Panc1 (cell line): ENCODE results near the gene EID2. TPM values are rescaled to one million over a fixed set of nuclear protein-coding genes. Genes with fewer than 3 reads are reported as not detected.

Experiments
- ATAC-seq: fragments of 200-7000 bp; cut with Tn5 transposase; 2 replicates; pipeline ENCODE4 v1.9.1; 2020; ENCODE audit warnings: mild to moderate bottlenecking, moderate library complexity
- BruUV-seq: library from RNA; stranded (reverse); fragments of 400-500 nt; replicated peaks from 2 replicates; lab custom pipeline; 2021; lab: Mats Ljungman, UMichigan
- CTCF ChIA-PET: fragments of 300-600 bp; sonication (Branson Sonifier 250); formaldehyde crosslinking; loops from one replicate; lab custom pipeline; 2022; ENCODE audit warnings: antibody characterized with exemption; lab: Charles Lee
- POLR2A ChIA-PET: fragments of 300-600 bp; sonication (Branson Sonifier 250); formaldehyde crosslinking; loops from one replicate; lab custom pipeline; 2022; ENCODE audit warnings: antibody characterized with exemption; lab: Charles Lee
- DNase-seq: peaks from one replicate; pipeline ENCODE4 v3.0.0-alpha.2; 2010; ENCODE audit warnings: low read depth, low spot score
- H3K27ac ChIP-seq: 2 replicates; pipeline ENCODE4 v1.5.1; 2011; ENCODE audit warnings: mild to moderate bottlenecking, low read length, inconsistent platforms
- H3K27me3 ChIP-seq: fragments of 200-500 bp; sonication (Bioruptor generic); 2 replicates; pipeline ENCODE4 v1.6.0; 2014; ENCODE audit warnings: low read length, inconsistent platforms; ENCODE audit not compliant: control insufficient read depth, insufficient read depth
- H3K36me3 ChIP-seq: fragments of 200-500 bp; sonication (Bioruptor generic); 2 replicates; pipeline ENCODE4 v1.5.1; 2014; ENCODE audit warnings: inconsistent platforms, mild to moderate bottlenecking, low read length, moderate library complexity; ENCODE audit not compliant: control insufficient read depth, insufficient read depth
- H3K4me1 ChIP-seq: 2 replicates; pipeline ENCODE4 v1.5.1; 2011; ENCODE audit warnings: inconsistent platforms, mild to moderate bottlenecking, low read length, moderate library complexity; ENCODE audit not compliant: control insufficient read depth, insufficient read depth
- H3K4me3 ChIP-seq, 2 experiments: 2 replicates each; pipeline ENCODE4 v1.5.1; 2011 to 2012; ENCODE audit warnings: low read depth in 2 of 2, low read length in 2 of 2, mild to moderate bottlenecking in 2 of 2, inconsistent platforms in 1 of 2, moderate library complexity in 1 of 2
- H3K9me3 ChIP-seq: fragments of 200-500 bp; sonication (Bioruptor generic); 2 replicates; pipeline ENCODE4 v1.5.1; 2014; ENCODE audit warnings: low read depth, mild to moderate bottlenecking, inconsistent platforms, low read length, moderate library complexity; ENCODE audit not compliant: control insufficient read depth, insufficient read depth
- POLR2AphosphoS5 ChIP-seq: IDR thresholded peaks from 2 replicates; pipeline ENCODE4 v1.6.1; 2012; ENCODE audit warnings: mild to moderate bottlenecking, low read depth, low read length, moderate library complexity
- SIN3A ChIP-seq: IDR thresholded peaks from 2 replicates; pipeline ENCODE4 v1.6.1; 2012; ENCODE audit warnings: low read depth, mild to moderate bottlenecking, low read length, moderate library complexity, borderline replicate concordance; ENCODE audit not compliant: insufficient read depth
- TCF7L2 ChIP-seq: IDR thresholded peaks from 2 replicates; pipeline ENCODE4 v1.6.1; 2011; ENCODE audit warnings: mild to moderate bottlenecking, low read depth, low read length, inconsistent platforms
- in situ Hi-C: cut with HindIII; loops from 2 replicates; pipeline ENCODE4 v1.10.0; 2016; ENCODE audit warnings: low sequenced_read_pairs, low pct_unique_long_range_greater_than_20kb
- intact Hi-C: fragments of 100-400 bp; cut with micrococcal nuclease; formaldehyde crosslinking; loops from one replicate; pipeline ENCODE4 v1.10.0; 2022; ENCODE audit not compliant: unreplicated experiment
- total RNA-seq: library from RNA; stranded (reverse); gene quantifications from one replicate; pipeline ENCODE4 v1.2.1, GENCODE V29; 2021; ENCODE audit not compliant: unreplicated experiment
- TF ChIP-seq, protein P1 (sequence below), 2 experiments: IDR thresholded peaks; 2 replicates each; pipeline ENCODE4 v1.6.1; 2011 to 2012; ENCODE audit warnings: low read depth in 2 of 2, control low read depth in 1 of 2, low read length in 1 of 2, mild to moderate bottlenecking in 1 of 2, moderate library complexity in 1 of 2; ENCODE audit not compliant: insufficient read depth in 1 of 2
- TF ChIP-seq, protein P2 (sequence below): fragments of 450-650 bp; IDR thresholded peaks from 2 replicates; pipeline ENCODE4 v1.5.1; 2017; ENCODE audit warnings: mild to moderate bottlenecking

EID2 gene
- total RNA-seq, 1 experiment from 2014 or later = 163 TPM

DNA sequence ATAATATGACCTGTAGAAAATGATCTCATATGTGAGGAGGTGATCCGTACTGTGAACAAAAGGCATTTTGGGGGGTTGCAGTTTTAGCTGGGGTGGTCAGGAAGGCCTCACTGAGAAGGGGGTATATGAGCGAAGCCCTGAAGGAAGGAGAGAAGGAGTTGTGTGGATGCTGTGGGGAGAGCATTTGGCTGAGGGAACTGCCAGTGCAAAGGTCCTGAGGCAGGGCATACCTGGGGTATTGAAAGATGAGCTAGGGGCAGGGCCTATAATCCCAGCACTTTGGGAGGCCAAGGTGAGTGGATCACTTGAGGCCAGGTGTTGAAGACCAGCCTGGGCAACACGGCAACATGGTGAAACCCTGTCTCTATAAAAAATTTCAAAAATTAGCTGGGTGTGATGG, 22.5 kb downstream of the EID2 start:
- peaks cover 26% of the 10 kb centered on the region for H3K4me1 ChIP-seq
- DNase-seq (no peak), ATAC-seq (no peak)
- intact Hi-C loops (no loop called here), in situ Hi-C loops (no loop called here)
- H3K4me3 ChIP-seq = no peak overlapping the region
- peaks cover 23% of the 10 kb centered on the region for H3K27me3 ChIP-seq
- POLR2A ChIA-PET = interaction anchor here (0.5 to 3.5 kb wide), 8 partner anchors 9 to 175 kb away, joined by 3 to 43 read pairs (median 6); partner anchors contain the start of genes EID2B, RPS16, SAMD4B and TIMM50
- no peaks in the 10 kb centered on the region for H3K9me3 ChIP-seq
- H3K27ac ChIP-seq = no peak overlapping the region
- BruUV-seq = no TSS peak
- CTCF ChIA-PET = interaction anchor here (0.6 to 3.9 kb wide), 8 partner anchors 11 to 640 kb away, joined by 3 to 45 read pairs (median 18); partner anchors contain the start of genes DLL3, EID2, EID2B and RPS16
- no peaks in the 10 kb centered on the region for H3K36me3 ChIP-seq
- TF ChIP-seq SIN3A (no peak), POLR2AphosphoS5 (no peak), TCF7L2 (no peak)
- TF ChIP-seq, protein P1, sequence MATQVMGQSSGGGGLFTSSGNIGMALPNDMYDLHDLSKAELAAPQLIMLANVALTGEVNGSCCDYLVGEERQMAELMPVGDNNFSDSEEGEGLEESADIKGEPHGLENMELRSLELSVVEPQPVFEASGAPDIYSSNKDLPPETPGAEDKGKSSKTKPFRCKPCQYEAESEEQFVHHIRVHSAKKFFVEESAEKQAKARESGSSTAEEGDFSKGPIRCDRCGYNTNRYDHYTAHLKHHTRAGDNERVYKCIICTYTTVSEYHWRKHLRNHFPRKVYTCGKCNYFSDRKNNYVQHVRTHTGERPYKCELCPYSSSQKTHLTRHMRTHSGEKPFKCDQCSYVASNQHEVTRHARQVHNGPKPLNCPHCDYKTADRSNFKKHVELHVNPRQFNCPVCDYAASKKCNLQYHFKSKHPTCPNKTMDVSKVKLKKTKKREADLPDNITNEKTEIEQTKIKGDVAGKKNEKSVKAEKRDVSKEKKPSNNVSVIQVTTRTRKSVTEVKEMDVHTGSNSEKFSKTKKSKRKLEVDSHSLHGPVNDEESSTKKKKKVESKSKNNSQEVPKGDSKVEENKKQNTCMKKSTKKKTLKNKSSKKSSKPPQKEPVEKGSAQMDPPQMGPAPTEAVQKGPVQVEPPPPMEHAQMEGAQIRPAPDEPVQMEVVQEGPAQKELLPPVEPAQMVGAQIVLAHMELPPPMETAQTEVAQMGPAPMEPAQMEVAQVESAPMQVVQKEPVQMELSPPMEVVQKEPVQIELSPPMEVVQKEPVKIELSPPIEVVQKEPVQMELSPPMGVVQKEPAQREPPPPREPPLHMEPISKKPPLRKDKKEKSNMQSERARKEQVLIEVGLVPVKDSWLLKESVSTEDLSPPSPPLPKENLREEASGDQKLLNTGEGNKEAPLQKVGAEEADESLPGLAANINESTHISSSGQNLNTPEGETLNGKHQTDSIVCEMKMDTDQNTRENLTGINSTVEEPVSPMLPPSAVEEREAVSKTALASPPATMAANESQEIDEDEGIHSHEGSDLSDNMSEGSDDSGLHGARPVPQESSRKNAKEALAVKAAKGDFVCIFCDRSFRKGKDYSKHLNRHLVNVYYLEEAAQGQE (IDR thresholded peaks at IDR 0.05; ENCODE audit: insufficient read depth in 1 of 2, low read depth in 2 of 2, low read length in 1 of 2) = no peak
- TF ChIP-seq, protein P2, sequence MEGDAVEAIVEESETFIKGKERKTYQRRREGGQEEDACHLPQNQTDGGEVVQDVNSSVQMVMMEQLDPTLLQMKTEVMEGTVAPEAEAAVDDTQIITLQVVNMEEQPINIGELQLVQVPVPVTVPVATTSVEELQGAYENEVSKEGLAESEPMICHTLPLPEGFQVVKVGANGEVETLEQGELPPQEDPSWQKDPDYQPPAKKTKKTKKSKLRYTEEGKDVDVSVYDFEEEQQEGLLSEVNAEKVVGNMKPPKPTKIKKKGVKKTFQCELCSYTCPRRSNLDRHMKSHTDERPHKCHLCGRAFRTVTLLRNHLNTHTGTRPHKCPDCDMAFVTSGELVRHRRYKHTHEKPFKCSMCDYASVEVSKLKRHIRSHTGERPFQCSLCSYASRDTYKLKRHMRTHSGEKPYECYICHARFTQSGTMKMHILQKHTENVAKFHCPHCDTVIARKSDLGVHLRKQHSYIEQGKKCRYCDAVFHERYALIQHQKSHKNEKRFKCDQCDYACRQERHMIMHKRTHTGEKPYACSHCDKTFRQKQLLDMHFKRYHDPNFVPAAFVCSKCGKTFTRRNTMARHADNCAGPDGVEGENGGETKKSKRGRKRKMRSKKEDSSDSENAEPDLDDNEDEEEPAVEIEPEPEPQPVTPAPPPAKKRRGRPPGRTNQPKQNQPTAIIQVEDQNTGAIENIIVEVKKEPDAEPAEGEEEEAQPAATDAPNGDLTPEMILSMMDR = no peak

GRCh38 chr19:39516270-39516669, 23.7 kb downstream of the EID2 start:
- no TSS peak for BruUV-seq
- ATAC-seq = peak; percentile 3; the same call in 1 of the 2 replicates
- intact Hi-C loops = no loop called here
- CTCF ChIA-PET = interaction anchor here (0.6 to 5.9 kb wide), 12 partner anchors 9 to 934 kb away, joined by 3 to 49 read pairs (median 4); partner anchors contain the start of genes DLL3, DYRK1B, EID2B and SUPT5H
- Histone ChIP-seq H3K27me3 (peaks cover 23% of the 10 kb centered on the region), H3K4me3 (peak overlapping the region in 1 of 2 experiments; percentile 55; a peak in 1 of 4 replicates), H3K36me3 (no peaks in the 10 kb centered on the region), H3K9me3 (no peaks in the 10 kb centered on the region), H3K27ac (no peak overlapping the region), H3K4me1 (peaks cover 26% of the 10 kb centered on the region)
- TF ChIP-seq, protein P1 (IDR thresholded peaks at IDR 0.05; ENCODE audit: insufficient read depth in 1 of 2, low read depth in 2 of 2, low read length in 1 of 2) = no peak
- TF ChIP-seq SIN3A (no peak), TCF7L2 (no peak), POLR2AphosphoS5 (no peak)
- TF ChIP-seq, protein P2 = no peak
- DNase-seq = no peak
- POLR2A ChIA-PET = interaction anchor here (0.7 to 6.2 kb wide), 7 partner anchors 21 to 88 kb away, joined by 3 to 63 read pairs (median 4); partner anchors contain the start of genes RPS16 and TIMM50
- in situ Hi-C loops = no loop called here
